NCI-H748 treated with DMSO at 0.1 percent for 48 hours (cell line): ENCODE measurements around the gene MVD.
"Not testable (repeated sequence)": the region's sequence is repeated elsewhere in the genome, so short reads cannot be mapped to it uniquely, and the experiment has no call there.

ENCODE experiments used
- DNase-seq: peaks from one replicate; lab custom pipeline; 2025; lab: John Stamatoyannopoulos, UW

The MVD gene

GRCh38 chr16:88681709-88682451 is 19.0 kb upstream of the MVD start:
- DNase-seq: no peak

- no peak for DNase-seq
Measured at GRCh38 chr16:88681084-88681680, 18.3 kb upstream of the MVD start.

GRCh38 chr16:88680554-88681083 is 17.7 kb upstream of the MVD start:
- DNase-seq: no peak

DNA sequence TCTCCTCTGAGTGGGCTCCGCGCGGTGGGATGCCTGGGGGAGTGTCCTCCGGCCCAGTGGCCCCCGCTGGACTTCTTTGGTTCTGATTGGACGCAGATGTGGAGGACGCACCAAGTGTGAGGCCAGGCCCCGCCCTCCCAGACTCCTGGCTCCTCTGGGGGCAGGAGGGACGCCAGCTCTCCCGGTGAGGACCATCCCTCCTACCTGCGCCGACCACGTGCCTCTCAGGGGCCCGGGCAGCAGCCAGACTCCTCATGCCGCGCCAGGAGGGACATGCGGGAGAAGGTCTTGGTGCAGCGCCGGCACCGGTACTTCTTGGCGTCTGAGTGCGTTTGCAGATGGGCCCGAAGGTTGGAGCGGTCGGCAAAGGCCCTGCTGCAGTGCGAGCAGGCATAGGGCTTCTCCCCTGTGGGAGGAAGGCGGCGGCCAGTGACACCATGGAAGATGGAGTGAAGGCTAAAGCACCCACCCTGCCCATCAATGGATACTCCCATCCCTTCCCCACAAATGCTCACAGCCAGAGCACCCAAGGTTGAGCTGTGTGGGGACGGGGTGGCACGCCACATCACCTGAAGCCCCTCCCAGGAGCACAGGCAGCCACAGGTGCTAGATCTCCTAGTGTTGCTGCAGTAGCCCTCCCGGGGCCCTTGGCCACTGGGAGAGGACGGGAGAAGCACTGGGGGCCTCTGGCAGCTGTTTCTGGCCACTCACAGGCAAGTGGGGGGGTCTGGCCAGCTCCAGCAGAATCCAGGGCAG is 15.5 kb upstream of the MVD start:
- DNase-seq: no peak

DNA sequence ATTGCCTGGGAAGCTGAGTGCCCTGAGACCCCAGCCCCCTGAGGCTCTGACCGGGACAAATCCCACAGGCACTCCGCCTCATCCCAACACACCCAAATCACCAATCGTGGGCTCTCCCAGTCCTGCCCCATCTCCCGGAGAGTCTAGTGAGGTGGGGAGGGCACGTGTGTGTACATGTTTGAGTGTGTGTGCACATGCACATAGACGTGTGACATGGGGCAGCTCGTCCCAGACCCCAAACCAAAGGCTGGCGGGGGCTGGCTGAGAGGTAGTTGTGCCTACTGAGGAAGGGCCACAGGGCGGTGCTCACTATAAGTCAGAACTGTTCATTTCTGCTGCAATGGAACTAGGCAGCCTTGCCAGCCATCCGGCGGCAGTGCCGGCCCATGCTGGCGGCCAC is 14.8 kb upstream of the MVD start:
- no peak for DNase-seq

DNA sequence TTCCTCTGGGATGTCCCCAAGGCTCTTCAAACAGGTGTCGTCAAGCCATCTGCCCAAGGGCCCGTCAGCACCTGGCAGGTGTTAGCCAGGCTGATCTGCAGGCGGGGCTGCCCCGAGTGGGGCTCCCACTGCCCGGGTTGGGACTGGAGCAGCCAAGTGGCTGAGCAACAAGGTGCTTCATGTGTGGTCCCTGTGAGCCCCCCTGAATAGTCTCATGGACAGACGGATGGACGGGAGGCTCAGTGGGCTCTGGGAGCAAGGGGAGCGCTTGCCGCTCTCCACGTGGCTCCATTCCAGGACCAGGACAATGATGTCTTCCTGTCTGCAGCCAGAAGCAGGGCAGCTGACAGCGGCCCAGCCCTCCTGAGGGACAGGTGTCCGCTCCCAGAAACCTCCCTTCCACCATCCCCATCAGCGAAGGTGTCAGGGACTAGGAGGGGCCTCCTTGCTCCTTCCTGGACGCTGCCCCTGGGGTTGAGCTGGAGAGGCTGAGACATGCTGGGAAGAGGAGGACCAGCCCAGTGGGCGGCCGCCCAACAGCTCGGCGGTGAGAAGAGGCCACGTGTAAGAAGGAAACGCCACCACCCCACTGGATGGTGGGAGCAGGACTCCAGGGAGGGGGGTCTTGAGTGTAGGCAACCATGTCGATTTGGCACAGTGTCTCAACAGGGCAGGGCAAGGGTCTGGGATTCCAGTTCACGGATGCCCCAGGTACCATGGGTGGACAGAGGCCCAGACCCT is 13.8 kb upstream of the MVD start:
- no peak for DNase-seq

DNA sequence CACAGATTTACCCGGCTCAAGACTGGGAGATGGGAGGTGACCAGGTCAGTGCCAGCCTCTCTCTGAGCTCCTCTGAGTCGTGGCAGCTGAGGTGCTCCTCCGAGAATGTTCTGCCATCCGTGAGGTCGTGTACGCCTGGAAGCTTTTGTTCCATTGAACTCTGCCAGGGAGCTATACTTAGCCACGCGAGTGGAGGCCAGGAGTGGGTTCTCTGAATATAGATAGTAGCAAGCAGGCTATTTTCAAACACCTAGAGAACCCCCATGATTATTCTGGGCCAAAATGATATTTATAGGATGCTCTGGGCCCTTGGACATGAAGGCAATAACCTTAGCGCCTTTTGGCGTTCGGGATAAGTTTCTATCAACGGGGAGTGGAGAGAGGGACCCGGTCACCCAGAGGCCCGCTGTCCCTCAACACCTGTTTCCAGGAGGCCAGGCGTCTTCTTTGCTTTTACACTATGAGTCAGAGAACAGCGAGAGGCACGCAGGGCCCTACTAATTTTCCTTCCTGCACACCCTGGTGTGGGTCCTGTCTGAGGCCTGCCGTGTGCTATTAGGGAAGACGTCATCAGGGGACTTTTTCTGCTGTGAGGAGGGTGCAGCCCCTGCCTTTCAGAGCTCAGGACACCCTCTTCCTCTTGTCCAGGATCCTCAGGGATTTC is 11.0 kb upstream of the MVD start:
- no peak for DNase-seq

DNA sequence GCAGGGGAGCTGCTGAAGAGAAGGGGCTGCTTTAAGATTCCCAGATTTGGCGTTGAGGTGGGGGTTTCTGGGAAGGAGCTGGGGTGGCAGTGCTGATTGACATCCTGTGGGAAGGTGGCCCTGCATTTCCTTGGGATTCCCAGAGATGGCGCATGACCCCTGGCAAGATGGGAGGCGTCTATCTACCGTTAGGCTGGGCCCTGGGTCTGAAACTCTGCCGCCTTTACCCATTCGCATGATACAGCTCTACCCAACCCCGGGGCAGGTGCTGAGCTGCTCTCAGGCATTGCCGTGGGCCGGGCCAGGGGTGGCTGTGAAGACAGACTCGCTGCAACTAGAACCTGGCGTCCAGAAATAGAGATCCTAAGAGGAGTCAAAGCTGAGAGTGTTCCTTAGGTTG is 9.9 kb upstream of the MVD start:
- no peak for DNase-seq

DNA sequence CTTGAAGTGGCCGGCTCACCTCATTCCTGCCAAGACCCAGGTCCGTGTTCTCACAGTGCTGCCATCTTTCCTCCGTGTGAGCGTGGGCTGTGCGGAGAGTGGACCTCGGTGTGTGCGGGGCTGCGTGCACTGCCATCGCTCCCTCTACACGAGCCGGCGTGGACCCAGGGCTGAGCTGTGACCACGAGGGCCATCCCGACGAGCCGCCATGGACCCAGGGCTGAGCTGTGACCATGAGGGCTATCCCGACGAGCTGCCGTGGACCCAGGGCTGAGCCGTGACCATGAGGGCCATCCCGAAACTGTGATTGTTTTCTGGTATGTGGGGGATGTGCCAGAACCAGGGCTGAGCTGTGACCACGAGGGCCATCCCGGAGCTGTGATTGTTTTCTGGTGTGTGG is 8.9 kb upstream of the MVD start:
- DNase-seq: no peak

DNA sequence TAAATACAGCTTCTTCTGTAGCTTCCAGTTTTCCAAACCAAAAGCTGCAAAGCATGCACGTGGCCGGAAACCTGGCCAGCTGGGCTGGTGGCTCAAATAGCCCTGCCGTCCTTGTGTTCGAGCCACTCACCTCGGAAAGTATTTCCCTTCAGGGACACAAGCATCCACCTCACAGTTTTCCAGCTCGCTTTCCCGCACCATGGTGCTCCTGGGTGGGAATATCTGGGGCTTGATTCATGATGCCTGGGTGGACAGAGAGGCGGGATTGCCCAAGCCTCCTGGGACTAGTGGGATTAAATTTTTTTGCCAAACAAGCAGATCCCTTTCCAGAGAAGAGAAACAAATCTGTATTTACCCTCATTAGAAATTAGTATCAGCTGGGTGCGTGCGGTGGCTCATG is 7.1 kb upstream of the MVD start:
- no peak for DNase-seq

- not testable (repeated sequence) for DNase-seq
Measured at GRCh38 chr16:88669493-88669892, 6.6 kb upstream of the MVD start.

DNA sequence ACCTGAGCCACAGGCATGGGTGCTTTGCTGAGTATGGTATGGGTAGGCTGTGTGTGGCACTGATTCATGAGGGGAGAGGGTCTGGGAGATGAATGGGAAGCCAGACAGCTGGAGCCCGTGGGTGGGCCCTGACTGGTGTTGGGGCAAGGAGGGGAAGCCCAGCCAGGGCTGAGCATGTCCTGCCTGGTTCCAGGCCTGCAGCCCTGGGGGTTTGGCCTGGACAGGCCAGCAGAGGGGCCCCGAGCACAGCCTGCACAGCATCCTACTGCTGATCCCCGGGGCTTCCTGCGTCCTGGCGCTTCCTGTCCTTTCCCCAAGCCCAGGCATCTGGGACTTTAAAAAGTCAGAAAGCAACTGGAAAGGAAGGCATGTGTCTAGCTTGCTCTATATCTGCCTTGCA is 4.6 kb upstream of the MVD start:
- DNase-seq: no peak

DNA sequence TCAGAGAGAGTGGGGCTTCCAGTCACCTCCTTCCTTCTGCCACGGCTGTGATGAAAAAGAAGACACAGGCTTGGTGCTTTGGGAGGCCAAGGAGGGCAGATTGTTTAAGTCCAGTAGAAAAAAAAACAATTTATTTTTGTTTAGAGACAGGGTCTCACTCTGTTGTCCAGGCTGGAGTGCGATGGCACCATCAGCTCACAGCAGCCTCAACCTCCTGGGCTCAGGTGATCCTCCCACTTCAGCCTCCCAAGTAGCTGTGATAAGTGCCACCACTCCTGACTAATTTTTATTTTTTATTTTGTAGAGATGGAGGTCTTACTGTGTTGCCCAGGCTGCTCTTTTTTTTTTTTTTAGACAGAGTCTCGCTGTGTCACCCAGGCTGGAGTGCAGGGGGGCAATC is 2.7 kb upstream of the MVD start:
- DNase-seq: no peak

DNA sequence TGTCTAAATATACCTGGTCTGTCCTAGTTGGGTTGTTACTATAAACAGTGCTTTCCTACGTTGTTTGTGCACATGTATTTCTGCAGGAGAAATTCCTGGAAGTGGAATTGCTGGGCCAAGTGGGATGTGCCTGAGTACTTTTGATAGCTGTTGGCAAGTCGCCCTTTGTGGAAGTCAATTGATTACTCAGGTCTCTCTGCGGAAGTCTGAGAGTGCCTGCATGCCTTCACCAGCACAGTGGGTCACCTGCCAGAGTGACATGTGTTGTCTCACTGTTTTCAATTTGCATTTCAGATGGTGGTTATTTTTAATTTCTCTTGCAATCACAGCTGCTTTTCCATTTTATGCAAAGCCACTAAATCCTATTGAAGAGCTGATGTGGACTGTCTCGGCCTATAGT is 2.3 kb upstream of the MVD start:
- DNase-seq: no peak

- no peak for DNase-seq
Measured at GRCh38 chr16:88662222-88662842, 559 bp downstream of the MVD start.

DNA sequence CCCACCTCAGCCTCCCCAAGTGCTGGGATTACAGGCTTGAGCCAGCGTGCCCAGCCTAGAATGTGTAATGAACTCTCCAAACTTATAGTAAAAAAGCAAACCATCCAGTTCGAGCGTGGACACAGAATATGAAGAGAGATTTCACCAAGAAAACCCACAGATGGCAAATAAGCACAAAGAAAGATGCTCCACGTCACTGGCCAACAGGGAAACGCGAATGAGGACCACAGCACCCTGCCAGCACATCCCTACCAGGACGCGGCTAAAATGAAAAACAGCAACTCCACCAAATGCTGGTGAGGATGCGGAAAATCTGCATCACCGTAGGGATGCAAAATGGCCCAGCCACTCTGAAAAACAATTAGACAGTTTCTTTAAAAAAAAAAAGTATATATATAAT is 1.4 kb downstream of the MVD start:
- DNase-seq: no peak

DNA sequence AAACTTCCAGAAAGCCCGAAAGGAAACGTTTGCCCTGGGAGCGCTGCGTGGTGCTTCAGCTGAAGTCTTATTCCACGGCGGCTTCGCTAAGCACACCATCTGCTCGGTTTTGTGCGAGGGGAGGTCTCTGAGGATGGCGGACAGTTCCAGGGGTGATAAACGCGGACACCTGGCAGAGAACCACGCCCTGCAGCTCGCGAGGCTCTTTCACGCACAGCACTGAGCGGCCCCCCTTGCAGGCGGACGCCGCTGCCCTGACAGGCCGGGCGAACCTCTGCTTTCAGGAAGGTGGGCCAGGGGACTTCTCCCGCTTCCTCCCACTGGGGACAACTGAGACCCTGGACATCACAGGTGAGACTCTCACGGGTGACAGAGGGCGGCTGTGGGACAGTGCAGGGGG is 3.7 kb downstream of the MVD start:
- DNase-seq: no peak

- DNase-seq: no peak
Measured at GRCh38 chr16:88658714-88659113, 4.2 kb downstream of the MVD start.

- DNase-seq: no peak
Measured at GRCh38 chr16:88657371-88657770, 5.5 kb downstream of the MVD start.

DNA sequence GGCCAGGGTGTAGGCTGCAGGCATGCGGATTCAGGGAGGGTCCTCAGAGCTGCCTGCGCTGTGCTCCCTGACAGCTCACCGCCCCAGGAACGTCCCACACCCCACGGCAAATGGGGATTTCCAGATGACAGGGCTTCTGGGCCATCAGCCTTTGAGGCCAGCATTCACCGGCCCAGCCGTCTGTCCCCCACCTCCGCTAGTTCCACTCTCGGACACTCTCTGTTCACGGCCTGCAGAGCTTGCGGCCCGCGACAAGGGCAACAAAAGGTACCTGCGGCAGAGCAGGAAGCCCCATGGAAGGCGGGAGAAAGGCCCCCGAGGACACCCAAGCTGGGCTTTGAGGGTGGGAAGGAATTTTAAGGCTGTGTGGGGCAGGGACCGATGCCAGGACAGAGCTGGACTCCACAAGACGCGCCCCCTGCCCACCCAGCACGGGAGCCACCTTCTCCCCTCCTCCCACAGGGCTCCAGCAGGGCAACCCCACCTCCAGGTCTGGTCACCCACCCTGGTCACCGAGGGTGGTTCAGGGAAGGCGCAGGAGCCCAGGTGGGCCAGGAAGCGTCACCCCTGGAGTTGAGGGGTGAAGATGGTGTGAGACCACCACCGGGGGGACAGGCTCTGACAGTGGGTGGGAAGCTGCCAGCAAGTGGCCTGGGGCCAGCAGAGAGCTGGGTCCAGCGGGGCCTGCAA is 6.5 kb downstream of the MVD start:
- no peak for DNase-seq
